HG03457 (cell line): ENCODE measurements around the gene MAP3K20.
"Not testable (repeated sequence)": the region's sequence is repeated elsewhere in the genome, so short reads cannot be mapped to it uniquely, and the experiment has no call there.

ENCODE experiments used
- ATAC-seq: cut with Tn5 transposase; IDR thresholded peaks from one replicate; pipeline ENCODE4 v1.9.1; 2021; ENCODE audit warnings: moderate number of reproducible peaks; ENCODE audit not compliant: unreplicated experiment

MAP3K20 gene

GRCh38 chr2:173226899-173227698 lies 151.5 kb downstream of the MAP3K20 start:
- ATAC-seq: no peak

GRCh38 chr2:173229086-173229485 lies 153.4 kb downstream of the MAP3K20 start:
- ATAC-seq: no peak

- ATAC-seq: no peak
These were observed 154.5 kb downstream of the MAP3K20 start for GRCh38 chr2:173230181-173230580.

- no peak for ATAC-seq
These were observed 155.4 kb downstream of the MAP3K20 start for GRCh38 chr2:173231042-173231441.

- ATAC-seq: no peak
These were observed 155.8 kb downstream of the MAP3K20 start for GRCh38 chr2:173231465-173231864.

GRCh38 chr2:173232956-173233744 lies 157.5 kb downstream of the MAP3K20 start:
- ATAC-seq: no peak

GRCh38 chr2:173235947-173236803 lies 160.5 kb downstream of the MAP3K20 start:
- no peak for ATAC-seq

GRCh38 chr2:173238385-173238784 lies 162.7 kb downstream of the MAP3K20 start:
- no peak for ATAC-seq

GRCh38 chr2:173238831-173239230 lies 163.2 kb downstream of the MAP3K20 start:
- no peak for ATAC-seq

GRCh38 chr2:173239644-173240043 lies 164.0 kb downstream of the MAP3K20 start:
- peak; percentile 95 for ATAC-seq

GRCh38 chr2:173240083-173240482 lies 164.4 kb downstream of the MAP3K20 start:
- ATAC-seq: peak; percentile 19

- ATAC-seq: no peak
These were observed 166.0 kb downstream of the MAP3K20 start for GRCh38 chr2:173241643-173242042.

- no peak for ATAC-seq
These were observed 171.5 kb downstream of the MAP3K20 start for GRCh38 chr2:173247156-173247555.

- no peak for ATAC-seq
These were observed 172.7 kb downstream of the MAP3K20 start for GRCh38 chr2:173248381-173248780.

- ATAC-seq: no peak
These were observed 174.3 kb downstream of the MAP3K20 start for GRCh38 chr2:173249661-173250641.

GRCh38 chr2:173251225-173251624 lies 175.6 kb downstream of the MAP3K20 start:
- no peak for ATAC-seq

- no peak for ATAC-seq
These were observed 176.9 kb downstream of the MAP3K20 start for GRCh38 chr2:173252581-173252980.

- ATAC-seq: no peak
These were observed 179.0 kb downstream of the MAP3K20 start for GRCh38 chr2:173254659-173255058.

GRCh38 chr2:173258701-173259100 lies 183.1 kb downstream of the MAP3K20 start:
- ATAC-seq: no peak

GRCh38 chr2:173262356-173262755 lies 186.7 kb downstream of the MAP3K20 start:
- not testable (repeated sequence) for ATAC-seq
